Measurements from ENCODE around the gene BBS9.
A peak's percentile ranks its signal among the peaks of the same experiment; 100 is the strongest.

The BBS9 gene

DNA sequence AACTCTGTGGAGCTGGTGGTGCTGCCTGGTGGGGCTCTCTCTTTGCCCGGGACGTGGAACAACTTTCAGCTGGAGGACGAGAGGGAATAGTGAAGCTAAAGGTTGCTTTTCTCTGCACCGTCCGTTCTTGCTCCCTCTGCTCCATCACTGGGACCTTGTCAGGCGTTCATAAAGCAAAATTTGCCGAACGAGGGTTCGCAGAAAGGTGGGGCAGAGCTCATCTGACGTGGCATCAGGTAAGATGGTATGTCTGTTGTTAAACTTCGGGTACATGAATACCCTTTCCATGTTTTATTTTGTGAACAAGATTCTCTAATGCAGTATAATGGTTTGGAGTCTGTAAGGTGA is 416 bp downstream of the BBS9 start:
- Histone ChIP-seq H3K4me2 (ENCODE audit: low read length) (peak overlapping the region; percentile 97), H3K4me3 (ENCODE audit: low read length) (peak overlapping the region; percentile 99), H4K20me1 (ENCODE audit: insufficient read depth, low read length) (no peaks in the 10 kb centered on the region), H3K79me2 (ENCODE audit: low read length) (no peaks in the 10 kb centered on the region), H3K27ac (ENCODE audit: low read length) (no peak overlapping the region), H3K9me3 (ENCODE audit: insufficient read depth, low read length) (no peaks in the 10 kb centered on the region), H2AFZ (ENCODE audit: low read depth, low read length) (peak overlapping the region; percentile 97), H3K4me1 (ENCODE audit: low read length) (peaks cover 9% of the 10 kb centered on the region), H3K36me3 (replicated peaks; ENCODE audit: low read depth, low read length) (no peaks in the 10 kb centered on the region), H3K27me3 (ENCODE audit: low read depth, low read length) (no peaks in the 10 kb centered on the region), H3K9ac (ENCODE audit: low read length) (peak overlapping the region; percentile 80)
- no peak for TF ChIP-seq EZH2phosphoT487 (IDR thresholded peaks at IDR 0.05; ENCODE audit: low read depth)

- Histone ChIP-seq H3K9me3 (ENCODE audit: insufficient read depth, low read length) (no peaks in the 10 kb centered on the region), H2AFZ (ENCODE audit: low read depth, low read length) (peak overlapping the region; percentile 97), H3K4me1 (ENCODE audit: low read length) (peaks cover 9% of the 10 kb centered on the region), H3K4me2 (ENCODE audit: low read length) (peak overlapping the region; percentile 97), H4K20me1 (ENCODE audit: insufficient read depth, low read length) (no peaks in the 10 kb centered on the region), H3K36me3 (replicated peaks; ENCODE audit: low read depth, low read length) (no peaks in the 10 kb centered on the region), H3K4me3 (ENCODE audit: low read length) (peak overlapping the region; percentile 99), H3K9ac (ENCODE audit: low read length) (peak overlapping the region; percentile 80), H3K27me3 (ENCODE audit: low read depth, low read length) (no peaks in the 10 kb centered on the region), H3K27ac (ENCODE audit: low read length) (no peak overlapping the region), H3K79me2 (ENCODE audit: low read length) (no peaks in the 10 kb centered on the region)
- TF ChIP-seq CTCF (IDR thresholded peaks at IDR 0.05; ENCODE audit: low read depth, low read length), result no peak
- no peak for TF ChIP-seq EZH2phosphoT487 (IDR thresholded peaks at IDR 0.05; ENCODE audit: low read depth)
These were observed 820 bp downstream of the BBS9 start for GRCh38 chr7:33130184-33130583.

DNA sequence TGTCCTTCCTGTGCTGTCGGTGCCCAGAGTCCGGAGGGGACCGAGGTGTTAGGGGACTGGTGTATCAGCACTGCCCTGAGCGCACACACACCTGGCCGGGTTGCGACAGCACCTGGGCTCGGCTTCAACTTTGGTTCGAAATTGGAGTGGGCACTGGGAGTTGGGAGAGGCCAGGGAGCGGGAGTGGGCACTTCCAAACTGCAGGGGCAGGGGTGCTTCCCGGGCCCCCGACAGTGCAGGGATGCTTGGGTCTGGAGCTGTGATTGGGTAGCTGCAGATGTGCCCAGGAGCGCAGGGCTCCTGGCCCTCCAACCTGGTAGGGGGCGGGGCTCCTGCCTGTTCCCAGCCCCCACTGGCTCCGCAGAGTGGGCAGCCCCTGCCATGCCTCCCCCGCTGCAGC is 7.7 kb downstream of the BBS9 start:
- Histone ChIP-seq H2AFZ (ENCODE audit: low read depth, low read length) (no peak overlapping the region), H4K20me1 (ENCODE audit: insufficient read depth, low read length) (no peaks in the 10 kb centered on the region), H3K9ac (ENCODE audit: low read length) (no peak overlapping the region), H3K9me3 (ENCODE audit: insufficient read depth, low read length) (no peaks in the 10 kb centered on the region), H3K36me3 (replicated peaks; ENCODE audit: low read depth, low read length) (no peaks in the 10 kb centered on the region), H3K79me2 (ENCODE audit: low read length) (no peaks in the 10 kb centered on the region), H3K4me2 (ENCODE audit: low read length) (no peak overlapping the region), H3K27ac (ENCODE audit: low read length) (no peak overlapping the region), H3K27me3 (ENCODE audit: low read depth, low read length) (no peaks in the 10 kb centered on the region), H3K4me1 (ENCODE audit: low read length) (no peaks in the 10 kb centered on the region), H3K4me3 (ENCODE audit: low read length) (no peak overlapping the region)
- TF ChIP-seq CTCF (IDR thresholded peaks at IDR 0.05; ENCODE audit: low read depth, low read length), result no peak
- no peak for TF ChIP-seq EZH2phosphoT487 (IDR thresholded peaks at IDR 0.05; ENCODE audit: low read depth)

DNA sequence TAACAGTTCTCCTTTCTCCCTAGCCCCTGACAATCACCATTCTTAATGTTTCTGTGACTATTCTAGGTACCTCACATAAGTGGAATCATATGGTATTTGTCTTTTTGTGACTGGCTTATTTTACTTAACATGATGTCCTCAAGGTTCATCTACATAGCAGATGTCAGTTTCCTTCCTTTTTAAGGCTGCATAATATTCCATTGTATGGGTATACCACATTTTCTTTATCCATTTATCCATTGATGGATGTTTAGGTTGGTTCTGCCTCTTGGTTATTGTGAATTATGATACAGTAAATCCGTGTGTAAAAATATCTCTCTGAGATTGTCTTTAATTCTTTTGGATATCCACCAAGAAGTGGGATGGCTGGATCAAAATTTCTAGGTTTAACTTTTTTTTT is 13.2 kb downstream of the BBS9 start:
- no peak overlapping the region for H3K27ac ChIP-seq (ENCODE audit: low read length)
- no peaks in the 10 kb centered on the region for H3K27me3 ChIP-seq (ENCODE audit: low read depth, low read length)
- TF ChIP-seq EZH2phosphoT487 (IDR thresholded peaks at IDR 0.05; ENCODE audit: low read depth) (no peak), CTCF (IDR thresholded peaks at IDR 0.05; ENCODE audit: low read depth, low read length) (no peak)
- no peaks in the 10 kb centered on the region for H4K20me1 ChIP-seq (ENCODE audit: insufficient read depth, low read length)
- H3K9me3 ChIP-seq (ENCODE audit: insufficient read depth, low read length), result no peaks in the 10 kb centered on the region
- no peak overlapping the region for H2AFZ ChIP-seq (ENCODE audit: low read depth, low read length)
- H3K36me3 ChIP-seq (replicated peaks; ENCODE audit: low read depth, low read length), result no peaks in the 10 kb centered on the region
- no peak overlapping the region for H3K4me2 ChIP-seq (ENCODE audit: low read length)
- H3K9ac ChIP-seq (ENCODE audit: low read length), result no peak overlapping the region
- H3K4me1 ChIP-seq (ENCODE audit: low read length), result no peaks in the 10 kb centered on the region
- H3K4me3 ChIP-seq (ENCODE audit: low read length), result no peak overlapping the region
- H3K79me2 ChIP-seq (ENCODE audit: low read length), result no peaks in the 10 kb centered on the region

Data from OCI-LY3 (cell line).